ENCODE results near the gene ALDH3A2. TPM values are rescaled to one million over a fixed set of nuclear protein-coding genes. Genes with fewer than 3 reads are reported as not detected.

ALDH3A2 gene
- total RNA-seq, 1 donor from 2014 or later: 38.1 TPM

DNA sequence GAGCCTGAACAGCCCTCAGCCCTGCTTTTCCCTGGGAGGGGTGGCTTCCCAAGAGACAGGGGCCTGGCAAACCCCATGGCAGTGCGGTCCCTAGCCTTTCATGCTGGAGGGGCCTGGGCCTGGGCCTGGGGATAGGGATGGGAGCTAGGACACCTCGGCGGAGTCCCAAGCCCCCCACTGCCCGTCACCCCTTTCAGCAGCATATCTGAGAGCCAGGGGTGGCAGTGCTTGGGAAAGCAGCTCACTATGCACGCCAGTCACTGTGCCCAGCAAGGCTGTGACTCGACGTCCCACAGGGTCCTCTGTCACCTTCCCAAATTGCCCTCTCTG, 68.4 kb downstream of the ALDH3A2 start:
- Mint-ChIP-seq H3K4me3 (no peak overlapping the region), H3K27me3 (ENCODE audit: insufficient read depth) (no peaks in the 10 kb centered on the region), H3K9me3 (no peaks in the 10 kb centered on the region), H3K27ac (no peak overlapping the region), H3K4me1 (ENCODE audit: low read depth) (no peaks in the 10 kb centered on the region), H3K36me3 (ENCODE audit: low read depth) (no peaks in the 10 kb centered on the region)
- no peak for DNase-seq (ENCODE audit: low spot score)
- intact Hi-C loops (cut with micrococcal nuclease): no loop called here

DNA sequence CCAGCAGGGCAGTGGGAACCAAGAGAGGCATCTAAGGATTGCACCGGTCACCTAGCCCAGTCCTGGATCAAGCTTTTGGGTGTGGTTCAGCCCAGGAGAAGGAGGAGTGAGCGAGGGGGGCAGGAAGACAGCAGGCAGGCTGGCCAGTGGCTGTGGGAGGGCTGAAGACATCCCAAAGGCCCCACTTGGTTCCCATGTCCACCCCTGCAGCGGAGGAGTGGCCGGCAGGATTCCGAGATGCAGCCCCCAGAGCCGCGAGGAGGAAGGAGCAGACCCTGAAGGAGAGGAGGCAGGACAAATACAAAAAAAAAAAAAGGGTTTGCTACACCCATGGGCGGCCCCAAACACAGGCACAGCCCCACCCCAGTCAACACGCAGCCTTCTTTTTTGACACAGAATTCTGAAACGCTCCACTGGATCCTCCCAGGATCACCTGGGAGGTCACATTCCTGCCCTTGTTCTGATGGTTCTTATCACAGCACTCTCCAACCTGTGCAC, 68.9 kb downstream of the ALDH3A2 start:
- Mint-ChIP-seq H3K27ac (no peak overlapping the region), H3K4me3 (no peak overlapping the region), H3K27me3 (ENCODE audit: insufficient read depth) (no peaks in the 10 kb centered on the region), H3K36me3 (ENCODE audit: low read depth) (no peaks in the 10 kb centered on the region), H3K9me3 (no peaks in the 10 kb centered on the region), H3K4me1 (ENCODE audit: low read depth) (no peaks in the 10 kb centered on the region)
- intact Hi-C loops (cut with micrococcal nuclease): no loop called here
- no peak for DNase-seq (ENCODE audit: low spot score)

DNA sequence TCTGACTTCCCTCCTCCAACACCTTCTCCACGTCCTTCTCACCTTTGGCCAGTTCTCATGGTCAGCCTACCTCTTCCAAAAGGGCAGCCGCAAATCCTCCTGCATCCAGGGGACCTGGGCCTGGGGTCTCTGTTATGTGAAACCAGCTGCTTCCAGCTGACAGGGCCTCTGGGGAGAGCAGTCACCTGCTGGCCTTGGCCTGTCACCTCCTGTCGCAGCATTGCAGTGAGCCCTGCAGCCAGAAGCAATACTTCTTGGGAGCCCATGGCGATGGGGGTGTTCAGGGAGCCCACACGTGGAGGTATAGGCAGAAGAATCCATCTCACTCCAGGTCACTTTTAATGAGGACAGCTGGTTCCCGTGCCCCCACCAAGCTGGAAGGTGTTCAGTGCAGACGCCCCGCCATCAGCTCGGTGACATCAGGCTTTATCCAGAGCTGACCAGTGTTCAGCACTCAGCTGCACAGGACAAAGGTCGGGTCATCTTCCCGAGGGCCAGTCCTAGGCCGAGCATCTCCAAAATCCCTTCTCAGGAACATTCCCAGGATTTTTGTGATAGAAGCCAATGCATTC, 69.6 kb downstream of the ALDH3A2 start:
- Mint-ChIP-seq H3K9me3 (no peaks in the 10 kb centered on the region), H3K4me1 (ENCODE audit: low read depth) (no peaks in the 10 kb centered on the region), H3K27me3 (ENCODE audit: insufficient read depth) (no peaks in the 10 kb centered on the region), H3K4me3 (no peak overlapping the region), H3K36me3 (ENCODE audit: low read depth) (no peaks in the 10 kb centered on the region), H3K27ac (no peak overlapping the region)
- intact Hi-C loops (cut with micrococcal nuclease): no loop called here
- no peak for DNase-seq (ENCODE audit: low spot score)

DNA sequence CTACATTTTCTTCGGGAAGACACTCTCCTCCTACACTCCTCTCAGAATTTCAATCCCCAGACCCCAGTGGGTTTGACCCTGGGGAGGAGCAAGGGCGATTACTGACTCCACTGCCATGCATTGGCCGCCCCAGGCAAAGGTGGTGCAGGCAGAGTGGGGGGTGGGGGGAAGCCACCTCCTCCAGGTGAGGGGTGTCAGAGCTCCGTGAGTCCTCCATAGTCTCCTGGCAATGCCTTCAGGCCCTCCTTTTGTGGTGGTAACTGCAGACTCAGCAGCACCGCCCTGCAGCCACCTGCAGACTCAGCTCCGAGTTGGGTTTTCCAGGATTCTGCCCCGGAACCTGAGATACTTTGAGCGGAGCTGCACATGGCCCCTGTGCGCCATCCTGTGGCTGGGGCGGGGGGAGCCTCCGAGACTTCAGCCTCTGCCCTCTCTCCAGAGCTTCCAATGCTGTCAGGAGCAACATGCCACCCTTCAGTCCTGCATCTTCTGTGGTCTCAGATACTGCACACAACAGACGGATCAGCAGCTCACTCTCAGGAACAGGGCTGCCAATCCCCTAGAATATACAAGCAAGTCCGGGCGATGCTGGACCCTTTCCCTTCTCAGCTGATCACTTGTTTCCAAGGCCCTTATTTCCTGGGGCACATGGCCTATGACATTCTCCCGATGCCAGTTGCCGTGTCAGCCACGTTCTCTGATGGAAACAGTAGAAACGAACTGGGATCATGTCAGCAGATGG, 70.2 kb downstream of the ALDH3A2 start:
- no peak for DNase-seq (ENCODE audit: low spot score)
- H3K4me3 Mint-ChIP-seq: no peak overlapping the region
- intact Hi-C loops (cut with micrococcal nuclease): no loop called here
- no peaks in the 10 kb centered on the region for H3K9me3 Mint-ChIP-seq
- no peaks in the 10 kb centered on the region for H3K36me3 Mint-ChIP-seq (ENCODE audit: low read depth)
- H3K4me1 Mint-ChIP-seq (ENCODE audit: low read depth): no peaks in the 10 kb centered on the region
- no peaks in the 10 kb centered on the region for H3K27me3 Mint-ChIP-seq (ENCODE audit: insufficient read depth)
- no peak overlapping the region for H3K27ac Mint-ChIP-seq

DNA sequence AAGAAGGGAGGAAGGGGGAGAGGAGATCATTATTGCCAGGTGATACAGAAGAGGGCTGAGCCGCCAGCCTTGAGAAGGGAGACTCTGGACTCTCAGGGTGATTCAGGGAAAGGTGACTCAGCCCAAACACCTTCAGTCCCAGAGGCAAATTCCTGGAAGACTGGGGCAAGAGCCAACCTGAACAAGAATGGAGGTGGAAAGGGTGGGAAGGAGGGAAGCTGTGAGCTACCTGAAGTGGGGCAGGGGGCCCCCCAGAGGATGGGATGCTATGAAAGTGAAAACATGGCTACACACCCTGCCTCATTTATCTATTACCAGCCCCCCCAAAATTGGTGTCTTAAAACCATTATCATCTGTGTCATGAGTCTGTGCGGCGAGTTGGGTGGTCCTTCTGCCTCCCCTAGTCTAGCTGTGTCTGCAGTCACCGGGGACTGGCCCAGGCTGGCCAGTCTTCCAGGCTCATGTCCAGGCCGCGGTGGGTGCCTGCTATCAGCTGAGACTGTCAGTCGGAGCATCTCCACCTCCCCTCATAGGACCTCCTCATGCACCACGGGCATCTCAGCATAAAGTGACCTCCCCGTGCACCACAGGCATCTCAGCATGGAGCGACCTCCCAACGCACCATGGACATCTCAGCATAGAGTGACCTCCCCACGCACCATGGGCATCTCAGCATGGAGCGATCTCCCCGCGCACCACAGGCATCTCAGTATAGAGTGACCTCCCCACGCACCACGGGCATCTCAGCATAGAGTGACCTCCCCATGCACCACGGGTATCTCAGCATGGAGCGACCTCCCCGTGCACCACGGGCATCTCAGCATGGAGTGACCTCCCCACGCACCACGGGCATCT, 71.0 kb downstream of the ALDH3A2 start:
- no peak overlapping the region for H3K4me3 Mint-ChIP-seq
- no peaks in the 10 kb centered on the region for H3K27me3 Mint-ChIP-seq (ENCODE audit: insufficient read depth)
- DNase-seq (ENCODE audit: low spot score): no peak
- H3K36me3 Mint-ChIP-seq (ENCODE audit: low read depth): no peaks in the 10 kb centered on the region
- no peak overlapping the region for H3K27ac Mint-ChIP-seq
- intact Hi-C loops (cut with micrococcal nuclease): no loop called here
- H3K4me1 Mint-ChIP-seq (ENCODE audit: low read depth): no peaks in the 10 kb centered on the region
- no peaks in the 10 kb centered on the region for H3K9me3 Mint-ChIP-seq

DNA sequence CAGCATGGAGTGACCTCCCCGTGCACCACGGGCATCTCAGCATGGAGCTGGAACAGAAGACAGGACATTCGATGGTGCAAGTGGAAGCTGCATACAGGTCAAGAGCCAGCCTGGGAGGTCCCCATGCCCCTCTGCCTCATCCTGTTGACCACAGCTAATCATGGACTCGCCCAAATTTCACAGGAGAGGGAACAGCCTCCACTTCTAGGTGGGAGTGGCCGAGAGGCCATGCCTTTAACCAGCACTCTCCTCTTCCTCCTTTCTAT, 71.6 kb downstream of the ALDH3A2 start:
- Mint-ChIP-seq H3K4me3 (no peak overlapping the region), H3K27ac (no peak overlapping the region), H3K9me3 (no peaks in the 10 kb centered on the region), H3K36me3 (ENCODE audit: low read depth) (no peaks in the 10 kb centered on the region), H3K4me1 (ENCODE audit: low read depth) (peaks cover 2% of the 10 kb centered on the region), H3K27me3 (ENCODE audit: insufficient read depth) (no peaks in the 10 kb centered on the region)
- intact Hi-C loops (cut with micrococcal nuclease): no loop called here
- no peak for DNase-seq (ENCODE audit: low spot score)

DNA sequence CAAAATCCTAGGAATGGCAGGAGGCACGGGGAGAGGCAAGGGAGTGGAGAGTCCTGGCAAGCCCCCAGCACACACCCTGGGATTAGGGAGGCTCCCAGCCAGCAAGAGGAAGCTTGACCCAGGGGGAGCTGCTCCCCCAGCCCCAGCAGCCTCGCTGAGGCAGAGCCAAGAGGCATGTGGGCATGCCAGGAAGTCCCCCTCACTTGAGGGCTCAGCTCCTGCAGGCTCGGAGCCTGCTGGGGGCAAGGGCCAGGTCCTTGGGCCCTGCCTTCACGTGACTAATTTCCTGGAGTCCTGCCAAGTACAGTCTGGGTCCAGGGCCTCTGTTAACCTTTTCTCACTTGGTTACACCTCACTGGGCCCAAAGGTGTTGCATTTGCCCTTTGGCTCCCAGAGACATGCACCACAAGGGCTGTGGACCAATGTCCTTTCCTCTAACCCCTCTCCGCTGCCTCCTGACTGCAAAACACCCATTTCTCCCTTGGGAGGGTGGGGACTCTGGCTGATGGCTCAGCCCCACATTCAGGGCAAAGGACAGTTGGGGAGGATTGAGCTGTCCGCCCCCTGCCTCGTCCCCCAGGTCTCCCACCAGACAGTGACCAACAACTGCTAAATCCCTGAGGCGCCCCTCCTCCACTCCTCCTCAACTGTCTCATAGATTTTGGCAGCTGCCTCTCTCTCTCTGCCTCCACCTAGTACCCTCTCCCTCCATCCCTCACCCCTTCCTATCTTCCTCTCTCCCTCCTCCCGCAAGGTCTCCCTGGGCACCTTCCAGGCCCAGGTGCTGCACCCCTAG, 72.3 kb downstream of the ALDH3A2 start:
- Mint-ChIP-seq H3K4me3 (no peak overlapping the region), H3K4me1 (ENCODE audit: low read depth) (peaks cover 7% of the 10 kb centered on the region), H3K9me3 (no peaks in the 10 kb centered on the region), H3K27me3 (ENCODE audit: insufficient read depth) (no peaks in the 10 kb centered on the region), H3K36me3 (ENCODE audit: low read depth) (no peaks in the 10 kb centered on the region), H3K27ac (no peak overlapping the region)
- intact Hi-C loops (cut with micrococcal nuclease): no loop called here
- no peak for DNase-seq (ENCODE audit: low spot score)

DNA sequence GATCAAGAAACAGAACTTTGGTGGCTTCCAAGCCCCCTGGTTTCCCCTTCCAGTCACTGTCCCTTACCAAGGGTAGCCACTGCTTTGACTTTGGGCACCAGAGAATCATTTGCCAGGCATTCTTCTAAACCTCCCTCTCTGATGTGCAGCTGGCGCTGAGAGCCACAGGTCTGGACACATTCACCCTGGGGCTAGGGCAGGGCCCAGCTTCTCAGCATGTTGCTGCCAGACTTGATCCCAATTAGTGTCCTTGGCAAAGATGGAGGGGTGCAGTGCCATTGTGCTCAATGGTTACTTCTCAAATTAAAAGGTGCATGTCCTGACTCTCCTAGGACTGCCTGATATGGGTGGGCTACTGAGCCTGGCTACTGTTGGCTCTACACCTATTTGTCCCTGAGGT, 75.4 kb downstream of the ALDH3A2 start:
- Mint-ChIP-seq H3K27me3 (ENCODE audit: insufficient read depth) (no peaks in the 10 kb centered on the region), H3K4me1 (ENCODE audit: low read depth) (peaks cover 7% of the 10 kb centered on the region), H3K4me3 (no peak overlapping the region), H3K27ac (no peak overlapping the region), H3K36me3 (ENCODE audit: low read depth) (no peaks in the 10 kb centered on the region), H3K9me3 (no peaks in the 10 kb centered on the region)
- DNase-seq (ENCODE audit: low spot score): no peak
- intact Hi-C loops (cut with micrococcal nuclease): no loop called here

DNA sequence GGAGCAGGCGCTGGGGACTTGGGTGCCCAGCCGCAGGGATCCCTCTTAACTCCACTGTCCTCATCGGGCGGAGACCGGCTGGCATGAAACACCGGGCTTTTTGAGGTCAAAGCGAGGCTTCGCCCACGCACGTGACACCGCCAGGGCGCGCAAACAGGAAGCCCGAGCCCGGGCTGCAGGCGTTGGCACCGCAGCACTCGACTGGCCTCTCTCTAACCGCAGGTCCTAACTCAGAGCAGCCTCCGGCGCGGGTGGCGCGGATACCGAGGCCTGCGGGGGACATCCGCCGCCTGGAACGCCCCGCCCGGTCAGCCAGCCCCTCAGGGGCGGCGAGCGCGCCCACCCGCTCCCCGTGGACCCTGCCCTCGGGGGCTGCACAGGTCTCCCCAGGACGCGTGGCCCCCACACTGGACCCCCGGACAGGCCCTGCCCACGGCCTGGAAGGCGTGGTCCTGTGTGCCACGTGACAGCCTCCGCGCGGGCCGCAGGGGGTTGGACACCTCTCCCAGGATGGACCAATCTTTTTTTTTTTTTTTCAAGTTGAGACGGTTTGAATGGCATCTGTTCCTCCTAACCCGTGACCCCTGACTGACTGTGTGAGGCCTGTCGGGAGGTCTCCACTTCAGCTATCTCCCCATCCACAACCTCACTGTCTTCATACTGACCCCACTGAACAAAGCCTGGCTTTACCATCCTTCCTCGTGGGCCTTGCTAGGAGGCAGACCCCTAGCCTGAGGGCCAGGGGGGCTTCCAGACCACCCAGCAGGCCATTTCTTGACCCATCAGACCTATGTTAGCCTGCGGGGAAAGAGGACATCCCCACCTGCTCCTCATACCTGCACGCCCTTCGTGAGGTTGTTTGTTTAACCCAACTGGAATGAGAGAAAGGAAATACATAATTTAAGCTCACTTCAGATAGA, 76.2 kb downstream of the ALDH3A2 start:
- H3K27me3 Mint-ChIP-seq (ENCODE audit: insufficient read depth): no peaks in the 10 kb centered on the region
- H3K27ac Mint-ChIP-seq: no peak overlapping the region
- no peak overlapping the region for H3K4me3 Mint-ChIP-seq
- intact Hi-C loops (cut with micrococcal nuclease): no loop called here
- H3K9me3 Mint-ChIP-seq: no peaks in the 10 kb centered on the region
- H3K4me1 Mint-ChIP-seq (ENCODE audit: low read depth): peaks cover 7% of the 10 kb centered on the region
- no peaks in the 10 kb centered on the region for H3K36me3 Mint-ChIP-seq (ENCODE audit: low read depth)
- DNase-seq (ENCODE audit: low spot score): no peak

DNA sequence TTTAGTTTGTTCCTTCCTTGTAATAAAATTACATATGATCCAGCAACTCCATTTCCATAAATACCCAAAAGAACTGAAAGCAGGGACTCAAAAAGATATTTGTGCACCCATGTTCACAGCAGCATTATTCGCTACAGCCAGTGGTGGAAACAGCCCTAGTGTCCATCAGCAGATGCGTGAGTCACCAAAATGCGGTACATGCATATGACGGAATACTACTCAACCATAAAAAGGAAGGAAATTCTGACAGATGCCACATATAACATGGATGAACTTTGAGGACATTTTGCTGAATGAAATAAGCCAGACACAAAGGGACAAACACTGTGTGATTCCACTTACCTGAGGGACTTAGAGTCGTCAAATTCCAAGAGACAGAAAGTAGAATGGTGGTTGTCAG, 76.9 kb downstream of the ALDH3A2 start:
- Mint-ChIP-seq H3K27me3 (ENCODE audit: insufficient read depth) (no peaks in the 10 kb centered on the region), H3K27ac (no peak overlapping the region), H3K36me3 (ENCODE audit: low read depth) (no peaks in the 10 kb centered on the region), H3K4me3 (no peak overlapping the region), H3K4me1 (ENCODE audit: low read depth) (peaks cover 7% of the 10 kb centered on the region), H3K9me3 (no peaks in the 10 kb centered on the region)
- DNase-seq (ENCODE audit: low spot score): no peak
- intact Hi-C loops (cut with micrococcal nuclease): no loop called here

DNA sequence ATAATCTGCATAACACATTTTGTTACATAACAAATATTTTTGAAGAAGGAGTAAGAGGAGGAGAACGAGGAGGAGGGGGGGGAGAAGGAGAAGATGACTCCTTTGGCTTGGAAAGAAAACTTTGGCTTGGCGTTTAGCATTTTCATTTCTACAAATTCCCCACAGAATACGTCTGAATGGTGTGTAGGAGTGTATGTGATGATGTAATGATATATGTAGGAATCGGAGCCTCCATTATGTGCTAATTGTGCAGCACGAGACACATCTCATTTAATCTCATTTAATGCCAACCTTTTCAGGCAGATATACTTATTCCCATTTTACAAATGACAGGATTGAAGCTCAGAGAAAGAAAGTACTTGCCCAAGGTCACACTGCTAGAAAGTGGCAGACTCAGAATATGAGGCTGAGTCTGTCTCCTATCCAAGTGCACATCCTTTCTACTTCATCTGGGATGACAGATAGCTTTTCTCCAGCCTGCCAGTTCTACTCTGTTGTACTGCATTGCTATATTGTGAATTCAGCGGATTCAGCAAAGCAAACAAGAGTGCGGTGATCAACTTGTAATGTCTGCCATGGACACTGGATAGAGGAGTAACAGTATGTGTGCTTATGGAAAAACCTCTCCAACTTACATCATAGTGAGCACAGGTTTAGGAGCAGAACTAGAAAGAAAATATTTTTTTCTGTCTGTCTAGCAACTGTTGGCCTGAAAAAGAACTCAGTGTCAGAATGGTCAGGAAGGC, 78.3 kb downstream of the ALDH3A2 start:
- no peak overlapping the region for H3K27ac Mint-ChIP-seq
- peaks cover 7% of the 10 kb centered on the region for H3K4me1 Mint-ChIP-seq (ENCODE audit: low read depth)
- no peak for DNase-seq (ENCODE audit: low spot score)
- H3K9me3 Mint-ChIP-seq: no peaks in the 10 kb centered on the region
- no peaks in the 10 kb centered on the region for H3K36me3 Mint-ChIP-seq (ENCODE audit: low read depth)
- no peak overlapping the region for H3K4me3 Mint-ChIP-seq
- no peaks in the 10 kb centered on the region for H3K27me3 Mint-ChIP-seq (ENCODE audit: insufficient read depth)
- intact Hi-C loops (cut with micrococcal nuclease): no loop called here

All from activated T-helper 1 cell treated with anti-CD3 and anti-CD28 coated beads, Interleukin-12 subunit alpha, Interleukin-12 subunit beta, Interleukin-2, Interleukin-4 antibody, amounts not matched to agents 30 ng/mL and 10 ng/mL and 1 ng/mL, durations not matched to agents 14 hours and 24 hours and 36 hours (primary cell).